ENCODE data around the gene SUPT4H1.
A peak's percentile ranks its signal among the peaks of the same experiment; 100 is the strongest.

The SUPT4H1 gene

GRCh38 chr17:58325289-58325726 lies 26.7 kb downstream of the SUPT4H1 start:
- H3K4me3 ChIP-seq (ENCODE audit: control insufficient read depth, low read depth, low read length): no peak overlapping the region
- TF ChIP-seq CTCF (IDR thresholded peaks at IDR 0.05; ENCODE audit: control insufficient read depth, insufficient read depth, low read depth, low read length, missing control alignments): no peak
- no peak for DNase-seq (ENCODE audit: low read depth)

- no peak for DNase-seq (ENCODE audit: low read depth)
- H3K4me3 ChIP-seq (ENCODE audit: control insufficient read depth, low read depth, low read length): peak overlapping the region; percentile 40
- no peak for TF ChIP-seq CTCF (IDR thresholded peaks at IDR 0.05; ENCODE audit: control insufficient read depth, insufficient read depth, low read depth, low read length, missing control alignments)
These were observed 27.4 kb downstream of the SUPT4H1 start for GRCh38 chr17:58324409-58325288.

- TF ChIP-seq CTCF (IDR thresholded peaks at IDR 0.05; ENCODE audit: control insufficient read depth, insufficient read depth, low read depth, low read length, missing control alignments): no peak
- no peak overlapping the region for H3K4me3 ChIP-seq (ENCODE audit: control insufficient read depth, low read depth, low read length)
- no peak for DNase-seq (ENCODE audit: low read depth)
These were observed 28.0 kb downstream of the SUPT4H1 start for GRCh38 chr17:58324056-58324408.

GRCh38 chr17:58323366-58324055 lies 28.5 kb downstream of the SUPT4H1 start:
- DNase-seq (ENCODE audit: low read depth): no peak
- H3K4me3 ChIP-seq (ENCODE audit: control insufficient read depth, low read depth, low read length): no peak overlapping the region
- TF ChIP-seq CTCF (IDR thresholded peaks at IDR 0.05; ENCODE audit: control insufficient read depth, insufficient read depth, low read depth, low read length, missing control alignments): no peak

GRCh38 chr17:58322581-58323185 lies 29.3 kb downstream of the SUPT4H1 start:
- DNase-seq (ENCODE audit: low read depth): no peak

More at GRCh38 chr17:58322581-58323185, 29.3 kb downstream of the SUPT4H1 start:
- H3K4me3 ChIP-seq (ENCODE audit: control insufficient read depth, low read depth, low read length): no peak overlapping the region
- no peak for TF ChIP-seq CTCF (IDR thresholded peaks at IDR 0.05; ENCODE audit: control insufficient read depth, insufficient read depth, low read depth, low read length, missing control alignments)
